Stimulated activated CD4-positive, alpha-beta T cell treated with anti-CD3 and anti-CD28 coated beads, Interleukin-1b, Interleukin-23, amount 100 ng/mL, for 1 hour (primary cell): ENCODE measurements around the gene WNT8A.

Experiments
- DNase-seq, 2 donors: peaks; one replicate each; pipeline ENCODE4 v3.0.0-alpha.2; 2020; ENCODE audit warnings: low read depth in 2 of 2

WNT8A gene

GRCh38 chr5:138140268-138140667 is 56.4 kb downstream of the WNT8A start:
- no peak for DNase-seq
